NCI-H1694 (cell line): ENCODE measurements around the gene TMEM213.

Experiments
- DNase-seq: peaks from one replicate; lab custom pipeline; 2025; lab: John Stamatoyannopoulos, UW

TMEM213 gene

GRCh38 chr7:138842111-138842510 is 44.3 kb downstream of the TMEM213 start:
- DNase-seq = no peak

- DNase-seq = no peak
Observed at GRCh38 chr7:138843632-138844580, 46.1 kb downstream of the TMEM213 start.

GRCh38 chr7:138845711-138846110 is 47.9 kb downstream of the TMEM213 start:
- no peak for DNase-seq

GRCh38 chr7:138848056-138848980 is 50.5 kb downstream of the TMEM213 start:
- no peak for DNase-seq

GRCh38 chr7:138849701-138850100 is 51.9 kb downstream of the TMEM213 start:
- DNase-seq = no peak

GRCh38 chr7:138852469-138852868 is 54.7 kb downstream of the TMEM213 start:
- no peak for DNase-seq

- DNase-seq = no peak
Observed at GRCh38 chr7:138853448-138853847, 55.7 kb downstream of the TMEM213 start.

- DNase-seq = no peak
Observed at GRCh38 chr7:138854115-138854645, 56.4 kb downstream of the TMEM213 start.

GRCh38 chr7:138857728-138858127 is 59.9 kb downstream of the TMEM213 start:
- DNase-seq = no peak

- DNase-seq = no peak
Observed at GRCh38 chr7:138861051-138861450, 63.3 kb downstream of the TMEM213 start.

GRCh38 chr7:138863931-138864330 is 66.1 kb downstream of the TMEM213 start:
- DNase-seq = no peak

GRCh38 chr7:138864667-138865066 is 66.9 kb downstream of the TMEM213 start:
- no peak for DNase-seq

- DNase-seq = no peak
Observed at GRCh38 chr7:138865843-138866242, 68.0 kb downstream of the TMEM213 start.

GRCh38 chr7:138866353-138866752 is 68.6 kb downstream of the TMEM213 start:
- DNase-seq = no peak

GRCh38 chr7:138867744-138868143 is 70.0 kb downstream of the TMEM213 start:
- DNase-seq = no peak

GRCh38 chr7:138868711-138869110 is 70.9 kb downstream of the TMEM213 start:
- no peak for DNase-seq

GRCh38 chr7:138869353-138869752 is 71.6 kb downstream of the TMEM213 start:
- no peak for DNase-seq

- peak; percentile 4 for DNase-seq
Observed at GRCh38 chr7:138871065-138871813, 73.4 kb downstream of the TMEM213 start.

- no peak for DNase-seq
Observed at GRCh38 chr7:138871814-138872090, 74.0 kb downstream of the TMEM213 start.

- DNase-seq = no peak
Observed at GRCh38 chr7:138872576-138872975, 74.8 kb downstream of the TMEM213 start.

GRCh38 chr7:138873220-138873892 is 75.6 kb downstream of the TMEM213 start:
- DNase-seq = no peak
